ENCODE results near the gene CD22.
"Not testable (repeated sequence)": the region's sequence is repeated elsewhere in the genome, so short reads cannot be mapped to it uniquely, and the experiment has no call there.

CD22 gene

GRCh38 chr19:35358834-35359233 is 29.8 kb downstream of the CD22 start:
- not testable (repeated sequence) for H3K27me3 ChIP-seq (ENCODE audit: insufficient read depth, low read length); H3K4ac ChIP-seq (ENCODE audit: low read depth, low read length); H2AK5ac ChIP-seq (ENCODE audit: low read length); H3K4me2 ChIP-seq (ENCODE audit: low read length); H2BK12ac ChIP-seq (ENCODE audit: low read length); H3K9me3 ChIP-seq (ENCODE audit: insufficient read depth, low read depth, low read length); H3K9ac ChIP-seq (ENCODE audit: low read length); H4K8ac ChIP-seq (ENCODE audit: low read depth, low read length); H4K91ac ChIP-seq (ENCODE audit: low read depth, low read length); H3K36me3 ChIP-seq (ENCODE audit: control insufficient read depth in 1 of 2, insufficient read depth in 2 of 2, low read length in 2 of 2); H2BK5ac ChIP-seq (ENCODE audit: low read depth, low read length, poor library complexity); DNase-seq; H3K18ac ChIP-seq (ENCODE audit: low read length); H3K4me1 ChIP-seq (ENCODE audit: control insufficient read depth in 1 of 2, insufficient read depth in 2 of 2, low read length in 2 of 2); H3K4me3 ChIP-seq (ENCODE audit: low read depth, low read length); H2AFZ ChIP-seq (ENCODE audit: insufficient read depth, low read length, poor library complexity); H2BK120ac ChIP-seq (ENCODE audit: insufficient read depth, low read length, poor library complexity); H3K79me1 ChIP-seq (ENCODE audit: low read length); H3K14ac ChIP-seq (ENCODE audit: low read length); H3K79me2 ChIP-seq (ENCODE audit: control insufficient read depth, insufficient read depth, low read length, poor library complexity); H3K27ac ChIP-seq (ENCODE audit: low read depth, low read length); H4K12ac ChIP-seq (ENCODE audit: low read depth, low read length); H3K23ac ChIP-seq (ENCODE audit: low read length)
- WGBS (ENCODE audit: extremely low coverage, insufficient coverage, insufficient read length): no CpG with 5 or more reads among the region's 16 CpGs

- not testable (repeated sequence) for H3K79me2 ChIP-seq (ENCODE audit: control insufficient read depth, insufficient read depth, low read length, poor library complexity); H2AFZ ChIP-seq (ENCODE audit: insufficient read depth, low read length, poor library complexity); H4K12ac ChIP-seq (ENCODE audit: low read depth, low read length); H3K9me3 ChIP-seq (ENCODE audit: insufficient read depth, low read depth, low read length); H3K23ac ChIP-seq (ENCODE audit: low read length); H3K4me3 ChIP-seq (ENCODE audit: low read depth, low read length); H2BK120ac ChIP-seq (ENCODE audit: insufficient read depth, low read length, poor library complexity); H3K9ac ChIP-seq (ENCODE audit: low read length); H3K27me3 ChIP-seq (ENCODE audit: insufficient read depth, low read length); H3K27ac ChIP-seq (ENCODE audit: low read depth, low read length); H3K14ac ChIP-seq (ENCODE audit: low read length); DNase-seq; H3K4me1 ChIP-seq (ENCODE audit: control insufficient read depth in 1 of 2, insufficient read depth in 2 of 2, low read length in 2 of 2); H3K4me2 ChIP-seq (ENCODE audit: low read length); H3K79me1 ChIP-seq (ENCODE audit: low read length); H2AK5ac ChIP-seq (ENCODE audit: low read length); H2BK5ac ChIP-seq (ENCODE audit: low read depth, low read length, poor library complexity); H2BK12ac ChIP-seq (ENCODE audit: low read length); H4K91ac ChIP-seq (ENCODE audit: low read depth, low read length); H3K4ac ChIP-seq (ENCODE audit: low read depth, low read length); H3K36me3 ChIP-seq (ENCODE audit: control insufficient read depth in 1 of 2, insufficient read depth in 2 of 2, low read length in 2 of 2); H3K18ac ChIP-seq (ENCODE audit: low read length); H4K8ac ChIP-seq (ENCODE audit: low read depth, low read length)
- no CpG with 5 or more reads among the region's 21 CpGs for WGBS (ENCODE audit: extremely low coverage, insufficient coverage, insufficient read length)
These were observed 30.4 kb downstream of the CD22 start for GRCh38 chr19:35359395-35359794.

- not testable (repeated sequence) for H4K91ac ChIP-seq (ENCODE audit: low read depth, low read length)
- no CpG with 5 or more reads among the region's 5 CpGs for WGBS (ENCODE audit: extremely low coverage, insufficient coverage, insufficient read length)
These were observed 31.1 kb downstream of the CD22 start for GRCh38 chr19:35360081-35360480.

GRCh38 chr19:35360880-35361420 is 32.0 kb downstream of the CD22 start:
- H3K4me2 ChIP-seq (ENCODE audit: low read length): no peak overlapping the region
- H2BK12ac ChIP-seq (ENCODE audit: low read length): no peak overlapping the region
- H4K91ac ChIP-seq (ENCODE audit: low read depth, low read length): no peak overlapping the region
- no peak overlapping the region for H3K4ac ChIP-seq (ENCODE audit: low read depth, low read length)
- no peak overlapping the region for H3K14ac ChIP-seq (ENCODE audit: low read length)
- no peaks in the 10 kb centered on the region for H3K79me1 ChIP-seq (ENCODE audit: low read length)
- H3K23ac ChIP-seq (ENCODE audit: low read length): no peak overlapping the region
- H3K9me3 ChIP-seq (ENCODE audit: insufficient read depth, low read depth, low read length): no peaks in the 10 kb centered on the region
- no peak overlapping the region for H2AFZ ChIP-seq (ENCODE audit: insufficient read depth, low read length, poor library complexity)
- H4K12ac ChIP-seq (ENCODE audit: low read depth, low read length): no peak overlapping the region
- no peak overlapping the region for H2BK120ac ChIP-seq (ENCODE audit: insufficient read depth, low read length, poor library complexity)
- no peaks in the 10 kb centered on the region for H3K79me2 ChIP-seq (ENCODE audit: control insufficient read depth, insufficient read depth, low read length, poor library complexity)
- H3K4me1 ChIP-seq (ENCODE audit: control insufficient read depth in 1 of 2, insufficient read depth in 2 of 2, low read length in 2 of 2): no peaks in the 10 kb centered on the region
- H2AK5ac ChIP-seq (ENCODE audit: low read length): no peak overlapping the region
- H3K18ac ChIP-seq (ENCODE audit: low read length): no peak overlapping the region
- no CpG with 5 or more reads among the region's 5 CpGs for WGBS (ENCODE audit: extremely low coverage, insufficient coverage, insufficient read length)
- no peak overlapping the region for H3K9ac ChIP-seq (ENCODE audit: low read length)
- no peak overlapping the region for H4K8ac ChIP-seq (ENCODE audit: low read depth, low read length)
- no peak for DNase-seq
- no peak overlapping the region for H3K27ac ChIP-seq (ENCODE audit: low read depth, low read length)
- H3K4me3 ChIP-seq (ENCODE audit: low read depth, low read length): no peak overlapping the region
- no peaks in the 10 kb centered on the region for H3K27me3 ChIP-seq (ENCODE audit: insufficient read depth, low read length)
- H2BK5ac ChIP-seq (ENCODE audit: low read depth, low read length, poor library complexity): no peak overlapping the region
- no peaks in the 10 kb centered on the region for H3K36me3 ChIP-seq (ENCODE audit: control insufficient read depth in 1 of 2, insufficient read depth in 2 of 2, low read length in 2 of 2)

More at GRCh38 chr19:35360081-35360480, 31.1 kb downstream of the CD22 start:
- not testable (repeated sequence) for H3K27ac ChIP-seq (ENCODE audit: low read depth, low read length); H3K9ac ChIP-seq (ENCODE audit: low read length); H3K79me1 ChIP-seq (ENCODE audit: low read length); H3K4ac ChIP-seq (ENCODE audit: low read depth, low read length); H2BK5ac ChIP-seq (ENCODE audit: low read depth, low read length, poor library complexity); H4K12ac ChIP-seq (ENCODE audit: low read depth, low read length); H3K14ac ChIP-seq (ENCODE audit: low read length); H3K18ac ChIP-seq (ENCODE audit: low read length); H3K23ac ChIP-seq (ENCODE audit: low read length); H3K4me1 ChIP-seq (ENCODE audit: control insufficient read depth in 1 of 2, insufficient read depth in 2 of 2, low read length in 2 of 2); H3K9me3 ChIP-seq (ENCODE audit: insufficient read depth, low read depth, low read length); H2BK12ac ChIP-seq (ENCODE audit: low read length); H3K27me3 ChIP-seq (ENCODE audit: insufficient read depth, low read length); H3K4me3 ChIP-seq (ENCODE audit: low read depth, low read length); H3K4me2 ChIP-seq (ENCODE audit: low read length); H2AFZ ChIP-seq (ENCODE audit: insufficient read depth, low read length, poor library complexity); DNase-seq; H4K8ac ChIP-seq (ENCODE audit: low read depth, low read length); H2AK5ac ChIP-seq (ENCODE audit: low read length); H3K36me3 ChIP-seq (ENCODE audit: control insufficient read depth in 1 of 2, insufficient read depth in 2 of 2, low read length in 2 of 2); H3K79me2 ChIP-seq (ENCODE audit: control insufficient read depth, insufficient read depth, low read length, poor library complexity); H2BK120ac ChIP-seq (ENCODE audit: insufficient read depth, low read length, poor library complexity)
